GM12878 (cell line): ENCODE measurements around the gene IRF4. TPM values are rescaled to one million over a fixed set of nuclear protein-coding genes. Genes with fewer than 3 reads are reported as not detected.
A peak's percentile ranks its signal among the peaks of the same experiment; 100 is the strongest.

Source experiments
- BCL11A ChIP-seq: IDR thresholded peaks from 2 replicates; pipeline ENCODE4 v1.6.1; 2011; ENCODE audit warnings: low read depth, low read length
- CBFB ChIP-seq: IDR thresholded peaks from 2 replicates; pipeline ENCODE4 v1.6.1; 2016; ENCODE audit warnings: antibody characterized with exemption, low read depth
- CEBPB ChIP-seq, 2 experiments: fragments of 150-350 bp in 1 of 2; IDR thresholded peaks; 2 replicates each; pipeline ENCODE4 v1.6.1; 2012 to 2014; ENCODE audit warnings: low read depth in 2 of 2, low read length in 2 of 2, borderline replicate concordance in 1 of 2, inconsistent platforms in 1 of 2
- ESRRA ChIP-seq: IDR thresholded peaks from 2 replicates; pipeline ENCODE4 v1.6.1; 2012; ENCODE audit warnings: mild to moderate bottlenecking, low read length, improper control_type of control experiment
- FOXM1 ChIP-seq: IDR thresholded peaks from 2 replicates; pipeline ENCODE4 v1.6.1; 2012; ENCODE audit warnings: low read depth, mild to moderate bottlenecking, inconsistent platforms, low read length, moderate library complexity
- GATAD2B ChIP-seq: fragments of 450-650 bp; conservative IDR thresholded peaks from 2 replicates; pipeline ENCODE4 v1.6.1; 2017; ENCODE audit warnings: low read depth, mild to moderate bottlenecking, moderate library complexity
- HDGF ChIP-seq: fragments of 450-650 bp; IDR thresholded peaks from 2 replicates; pipeline ENCODE4 v1.6.1; 2016; ENCODE audit warnings: antibody characterized with exemption
- IKZF1 ChIP-seq: fragments of 450-650 bp; conservative IDR thresholded peaks from 2 replicates; pipeline ENCODE4 v1.6.1; 2017; ENCODE audit warnings: antibody characterized with exemption, mild to moderate bottlenecking
- KLF5 ChIP-seq: fragments of 450-650 bp; IDR thresholded peaks from 2 replicates; pipeline ENCODE4 v1.6.1; 2014; ENCODE audit warnings: mild to moderate bottlenecking; ENCODE audit not compliant: partially characterized antibody
- NR2C1 ChIP-seq: fragments of 450-650 bp; IDR thresholded peaks from 2 replicates; pipeline ENCODE4 v1.6.1; 2017; ENCODE audit warnings: antibody characterized with exemption, mild to moderate bottlenecking, moderate library complexity
- PAX5 ChIP-seq: IDR thresholded peaks from 2 replicates; pipeline ENCODE4 v1.6.1; 2011; ENCODE audit warnings: low read depth, low read length, borderline replicate concordance
- RAD51 ChIP-seq: fragments of 450-650 bp; IDR thresholded peaks from 2 replicates; pipeline ENCODE4 v1.6.1; 2016; ENCODE audit warnings: moderate library complexity, mild to moderate bottlenecking, inconsistent platforms
- SMAD1 ChIP-seq: fragments of 450-650 bp; IDR thresholded peaks from 2 replicates; pipeline ENCODE4 v1.6.1; 2018; ENCODE audit warnings: mild to moderate bottlenecking, low read depth; ENCODE audit not compliant: partially characterized antibody
- ZNF217 ChIP-seq: fragments of 450-650 bp; IDR thresholded peaks from 2 replicates; pipeline ENCODE4 v1.6.1; 2017; ENCODE audit warnings: antibody characterized with exemption, mild to moderate bottlenecking
- ZNF24 ChIP-seq: fragments of 450-650 bp; IDR thresholded peaks from 2 replicates; pipeline ENCODE4 v1.6.1; 2017; ENCODE audit warnings: antibody characterized with exemption, mild to moderate bottlenecking
- ZZZ3 ChIP-seq: IDR thresholded peaks from 2 replicates; pipeline ENCODE4 v1.6.1; 2011; ENCODE audit warnings: low read depth; ENCODE audit not compliant: control insufficient read depth, insufficient read length
- polyA plus RNA-seq, 11 experiments: library from polyadenylated mRNA; depleted of rRNA in 4 of 11; unstranded in 6 of 11; stranded (reverse) in 5 of 11; fragments of >200 nt; fragmentation: Nextera tagmentation in 4 of 11; fragmentation: Illumina TruSeq in 1 of 11; extraction: Ambion mirVana in 4 of 11; extraction: Trizol in 1 of 11; gene quantifications; 1 replicate in 1 of 11; 2 replicates in 10 of 11; pipeline versions ENCODE4 v1.2.1 to v1.2.3, GENCODE V29; 2011 to 2016; ENCODE audit warnings: inconsistent platforms in 2 of 11, missing spikeins in 2 of 11, low read depth in 1 of 11
- total RNA-seq, 4 experiments: library from RNA; depleted of rRNA in 3 of 4; stranded (reverse); fragments of >200 nt in 3 of 4; fragmentation: Illumina TruSeq in 1 of 4; extraction: Trizol in 1 of 4; gene quantifications; 2 replicates each; pipeline versions ENCODE4 v1.2.1 to v1.2.3, GENCODE V29; 2013 to 2021
- TF ChIP-seq, protein P1 (sequence below): fragments of 450-650 bp; IDR thresholded peaks from 2 replicates; pipeline ENCODE4 v1.6.1; 2018; ENCODE audit warnings: mild to moderate bottlenecking, low read depth, moderate library complexity; ENCODE audit not compliant: partially characterized antibody
- TF ChIP-seq, protein P2 (sequence below): fragments of 450-650 bp; IDR thresholded peaks from 2 replicates; pipeline ENCODE4 v1.6.1; 2017; ENCODE audit warnings: antibody characterized with exemption, mild to moderate bottlenecking, moderate library complexity
- TF ChIP-seq, protein P3 (sequence below): fragments of 150-350 bp; IDR thresholded peaks from 2 replicates; pipeline ENCODE4 v1.6.1; 2016; ENCODE audit warnings: low read depth, low read length
- TF ChIP-seq, protein P4 (sequence below): IDR thresholded peaks from 2 replicates; pipeline ENCODE4 v1.6.1; 2012; ENCODE audit warnings: low read depth, low read length, improper control_type of control experiment

IRF4 gene
- total and polyA plus RNA-seq, 10 of the 15 experiments (the other 5 are each of a cell fraction or from before 2014, with no cell fraction given): 50.0 to 495 (median 257) TPM

DNA sequence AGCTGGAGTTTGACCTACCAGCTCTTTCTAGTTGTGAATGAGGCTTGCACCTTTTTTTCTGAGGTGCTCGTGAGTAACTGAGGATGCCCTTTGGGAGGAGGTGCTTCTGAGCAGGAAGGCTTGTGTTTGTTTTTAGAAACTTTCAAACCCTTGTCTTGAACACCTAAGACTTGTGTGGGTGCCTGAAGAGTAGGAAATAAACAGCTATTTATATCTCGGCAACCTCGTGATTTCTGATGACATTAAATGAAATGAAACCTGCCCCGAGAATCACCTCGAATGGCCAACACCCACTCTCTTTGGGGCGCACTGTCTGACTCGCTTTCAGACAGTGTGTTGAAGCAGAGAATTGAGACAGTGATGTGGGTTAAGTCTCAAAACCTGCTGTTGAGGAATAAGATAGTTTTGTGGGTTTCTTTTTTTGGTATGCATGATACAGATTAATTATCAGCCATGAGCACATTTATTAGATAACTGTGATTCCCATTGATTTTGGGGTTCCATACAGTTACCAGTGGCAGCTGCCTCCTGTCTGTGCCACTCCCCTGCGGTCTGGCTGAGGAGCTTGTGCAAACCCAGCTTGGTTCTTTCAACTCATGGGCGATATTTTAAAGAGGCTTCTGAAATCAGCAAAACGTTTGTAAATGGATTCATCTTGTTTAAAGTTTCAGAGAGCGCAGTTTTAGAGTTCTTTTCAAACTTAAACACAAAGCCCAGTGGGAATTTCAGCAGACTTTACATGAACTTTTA, 8.4 kb downstream of the IRF4 start (continued):
- TF ChIP-seq SMAD1: peak; percentile 21
- no peak for TF ChIP-seq CBFB
- peak; percentile 67 for TF ChIP-seq IKZF1
- TF ChIP-seq KLF5: no peak
- no peak for TF ChIP-seq PAX5
- TF ChIP-seq ZNF24: no peak
- peak in 1 of 2 experiments; percentile 35; a peak in 1 of 4 replicates for TF ChIP-seq CEBPB (IDR thresholded peaks at IDR 0.05; ENCODE audit: borderline replicate concordance in 1 of 2, low read depth in 2 of 2, low read length in 2 of 2)
- TF ChIP-seq BCL11A: peak; percentile 21; the same call in 1 of the 2 replicates
- TF ChIP-seq RAD51: peak; percentile 61
- TF ChIP-seq FOXM1: peak; percentile 66
- TF ChIP-seq NR2C1: no peak
- TF ChIP-seq ZZZ3: no peak
- TF ChIP-seq, protein P1, sequence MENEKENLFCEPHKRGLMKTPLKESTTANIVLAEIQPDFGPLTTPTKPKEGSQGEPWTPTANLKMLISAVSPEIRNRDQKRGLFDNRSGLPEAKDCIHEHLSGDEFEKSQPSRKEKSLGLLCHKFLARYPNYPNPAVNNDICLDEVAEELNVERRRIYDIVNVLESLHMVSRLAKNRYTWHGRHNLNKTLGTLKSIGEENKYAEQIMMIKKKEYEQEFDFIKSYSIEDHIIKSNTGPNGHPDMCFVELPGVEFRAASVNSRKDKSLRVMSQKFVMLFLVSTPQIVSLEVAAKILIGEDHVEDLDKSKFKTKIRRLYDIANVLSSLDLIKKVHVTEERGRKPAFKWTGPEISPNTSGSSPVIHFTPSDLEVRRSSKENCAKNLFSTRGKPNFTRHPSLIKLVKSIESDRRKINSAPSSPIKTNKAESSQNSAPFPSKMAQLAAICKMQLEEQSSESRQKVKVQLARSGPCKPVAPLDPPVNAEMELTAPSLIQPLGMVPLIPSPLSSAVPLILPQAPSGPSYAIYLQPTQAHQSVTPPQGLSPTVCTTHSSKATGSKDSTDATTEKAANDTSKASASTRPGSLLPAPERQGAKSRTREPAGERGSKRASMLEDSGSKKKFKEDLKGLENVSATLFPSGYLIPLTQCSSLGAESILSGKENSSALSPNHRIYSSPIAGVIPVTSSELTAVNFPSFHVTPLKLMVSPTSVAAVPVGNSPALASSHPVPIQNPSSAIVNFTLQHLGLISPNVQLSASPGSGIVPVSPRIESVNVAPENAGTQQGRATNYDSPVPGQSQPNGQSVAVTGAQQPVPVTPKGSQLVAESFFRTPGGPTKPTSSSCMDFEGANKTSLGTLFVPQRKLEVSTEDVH: peak; percentile 23
- TF ChIP-seq ZNF217: no peak
- TF ChIP-seq, protein P2, sequence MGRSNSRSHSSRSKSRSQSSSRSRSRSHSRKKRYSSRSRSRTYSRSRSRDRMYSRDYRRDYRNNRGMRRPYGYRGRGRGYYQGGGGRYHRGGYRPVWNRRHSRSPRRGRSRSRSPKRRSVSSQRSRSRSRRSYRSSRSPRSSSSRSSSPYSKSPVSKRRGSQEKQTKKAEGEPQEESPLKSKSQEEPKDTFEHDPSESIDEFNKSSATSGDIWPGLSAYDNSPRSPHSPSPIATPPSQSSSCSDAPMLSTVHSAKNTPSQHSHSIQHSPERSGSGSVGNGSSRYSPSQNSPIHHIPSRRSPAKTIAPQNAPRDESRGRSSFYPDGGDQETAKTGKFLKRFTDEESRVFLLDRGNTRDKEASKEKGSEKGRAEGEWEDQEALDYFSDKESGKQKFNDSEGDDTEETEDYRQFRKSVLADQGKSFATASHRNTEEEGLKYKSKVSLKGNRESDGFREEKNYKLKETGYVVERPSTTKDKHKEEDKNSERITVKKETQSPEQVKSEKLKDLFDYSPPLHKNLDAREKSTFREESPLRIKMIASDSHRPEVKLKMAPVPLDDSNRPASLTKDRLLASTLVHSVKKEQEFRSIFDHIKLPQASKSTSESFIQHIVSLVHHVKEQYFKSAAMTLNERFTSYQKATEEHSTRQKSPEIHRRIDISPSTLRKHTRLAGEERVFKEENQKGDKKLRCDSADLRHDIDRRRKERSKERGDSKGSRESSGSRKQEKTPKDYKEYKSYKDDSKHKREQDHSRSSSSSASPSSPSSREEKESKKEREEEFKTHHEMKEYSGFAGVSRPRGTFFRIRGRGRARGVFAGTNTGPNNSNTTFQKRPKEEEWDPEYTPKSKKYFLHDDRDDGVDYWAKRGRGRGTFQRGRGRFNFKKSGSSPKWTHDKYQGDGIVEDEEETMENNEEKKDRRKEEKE: no peak
- TF ChIP-seq, protein P3, sequence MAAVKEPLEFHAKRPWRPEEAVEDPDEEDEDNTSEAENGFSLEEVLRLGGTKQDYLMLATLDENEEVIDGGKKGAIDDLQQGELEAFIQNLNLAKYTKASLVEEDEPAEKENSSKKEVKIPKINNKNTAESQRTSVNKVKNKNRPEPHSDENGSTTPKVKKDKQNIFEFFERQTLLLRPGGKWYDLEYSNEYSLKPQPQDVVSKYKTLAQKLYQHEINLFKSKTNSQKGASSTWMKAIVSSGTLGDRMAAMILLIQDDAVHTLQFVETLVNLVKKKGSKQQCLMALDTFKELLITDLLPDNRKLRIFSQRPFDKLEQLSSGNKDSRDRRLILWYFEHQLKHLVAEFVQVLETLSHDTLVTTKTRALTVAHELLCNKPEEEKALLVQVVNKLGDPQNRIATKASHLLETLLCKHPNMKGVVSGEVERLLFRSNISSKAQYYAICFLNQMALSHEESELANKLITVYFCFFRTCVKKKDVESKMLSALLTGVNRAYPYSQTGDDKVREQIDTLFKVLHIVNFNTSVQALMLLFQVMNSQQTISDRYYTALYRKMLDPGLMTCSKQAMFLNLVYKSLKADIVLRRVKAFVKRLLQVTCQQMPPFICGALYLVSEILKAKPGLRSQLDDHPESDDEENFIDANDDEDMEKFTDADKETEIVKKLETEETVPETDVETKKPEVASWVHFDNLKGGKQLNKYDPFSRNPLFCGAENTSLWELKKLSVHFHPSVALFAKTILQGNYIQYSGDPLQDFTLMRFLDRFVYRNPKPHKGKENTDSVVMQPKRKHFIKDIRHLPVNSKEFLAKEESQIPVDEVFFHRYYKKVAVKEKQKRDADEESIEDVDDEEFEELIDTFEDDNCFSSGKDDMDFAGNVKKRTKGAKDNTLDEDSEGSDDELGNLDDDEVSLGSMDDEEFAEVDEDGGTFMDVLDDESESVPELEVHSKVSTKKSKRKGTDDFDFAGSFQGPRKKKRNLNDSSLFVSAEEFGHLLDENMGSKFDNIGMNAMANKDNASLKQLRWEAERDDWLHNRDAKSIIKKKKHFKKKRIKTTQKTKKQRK: no peak
- TF ChIP-seq GATAD2B: no peak
- TF ChIP-seq, protein P4, sequence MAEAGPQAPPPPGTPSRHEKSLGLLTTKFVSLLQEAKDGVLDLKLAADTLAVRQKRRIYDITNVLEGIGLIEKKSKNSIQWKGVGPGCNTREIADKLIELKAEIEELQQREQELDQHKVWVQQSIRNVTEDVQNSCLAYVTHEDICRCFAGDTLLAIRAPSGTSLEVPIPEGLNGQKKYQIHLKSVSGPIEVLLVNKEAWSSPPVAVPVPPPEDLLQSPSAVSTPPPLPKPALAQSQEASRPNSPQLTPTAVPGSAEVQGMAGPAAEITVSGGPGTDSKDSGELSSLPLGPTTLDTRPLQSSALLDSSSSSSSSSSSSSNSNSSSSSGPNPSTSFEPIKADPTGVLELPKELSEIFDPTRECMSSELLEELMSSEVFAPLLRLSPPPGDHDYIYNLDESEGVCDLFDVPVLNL: no peak
- no peak for TF ChIP-seq ESRRA
- TF ChIP-seq HDGF: 0 out of 2 replicates have a peak, but pooled peaks have one; percentile 25
